GM12873 (cell line): Measurements from ENCODE around the gene ZNF117.

Experiments used
- TF ChIP-seq, protein P1 (sequence below): IDR thresholded peaks from 2 replicates; pipeline ENCODE4 v1.5.1; 2012; ENCODE audit warnings: low read depth, mild to moderate bottlenecking, moderate library complexity, low read length, control low read depth; ENCODE audit not compliant: insufficient read depth; ENCODE audit errors: missing control alignments

Gene ZNF117

DNA sequence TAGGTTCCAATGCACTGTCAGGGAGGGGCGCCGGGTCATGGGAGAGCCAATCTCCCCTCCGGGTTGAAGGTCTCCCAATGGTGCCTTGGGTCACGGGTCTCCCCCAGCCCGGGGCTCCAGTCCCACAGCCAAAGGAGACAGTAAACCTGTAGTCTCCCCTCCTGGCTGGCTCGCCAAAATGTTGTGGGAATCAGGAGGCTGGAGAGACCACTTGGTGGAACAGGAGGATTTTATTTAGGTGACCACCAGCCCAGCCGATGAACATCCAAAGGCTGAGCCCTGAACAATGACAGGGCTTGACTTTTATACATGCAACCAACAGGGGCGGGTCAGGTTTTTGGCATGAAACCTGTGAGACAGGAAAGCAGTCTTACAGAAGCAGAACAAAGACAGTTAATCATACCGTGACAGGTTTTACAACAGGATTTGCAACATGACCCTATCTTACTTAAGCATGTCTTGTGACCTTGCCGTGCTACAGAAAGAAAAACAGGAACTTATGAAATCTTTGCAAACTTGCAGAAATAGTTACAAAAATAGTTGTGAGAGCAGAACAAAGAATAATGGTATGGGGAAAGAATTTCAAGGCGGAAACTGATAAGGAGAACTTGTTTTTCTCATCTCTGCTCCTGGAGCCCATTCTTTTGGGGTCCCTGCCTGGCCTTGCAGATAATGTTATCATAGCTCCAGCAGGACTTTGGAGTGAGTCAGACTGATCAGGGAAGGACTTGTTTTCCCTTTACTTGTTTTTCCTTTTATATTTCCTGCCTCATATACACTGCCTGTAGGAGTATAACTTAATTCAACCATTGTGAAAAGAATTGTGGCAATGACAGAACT is 8.5 kb upstream of the ZNF117 start:
- TF ChIP-seq, protein P1, sequence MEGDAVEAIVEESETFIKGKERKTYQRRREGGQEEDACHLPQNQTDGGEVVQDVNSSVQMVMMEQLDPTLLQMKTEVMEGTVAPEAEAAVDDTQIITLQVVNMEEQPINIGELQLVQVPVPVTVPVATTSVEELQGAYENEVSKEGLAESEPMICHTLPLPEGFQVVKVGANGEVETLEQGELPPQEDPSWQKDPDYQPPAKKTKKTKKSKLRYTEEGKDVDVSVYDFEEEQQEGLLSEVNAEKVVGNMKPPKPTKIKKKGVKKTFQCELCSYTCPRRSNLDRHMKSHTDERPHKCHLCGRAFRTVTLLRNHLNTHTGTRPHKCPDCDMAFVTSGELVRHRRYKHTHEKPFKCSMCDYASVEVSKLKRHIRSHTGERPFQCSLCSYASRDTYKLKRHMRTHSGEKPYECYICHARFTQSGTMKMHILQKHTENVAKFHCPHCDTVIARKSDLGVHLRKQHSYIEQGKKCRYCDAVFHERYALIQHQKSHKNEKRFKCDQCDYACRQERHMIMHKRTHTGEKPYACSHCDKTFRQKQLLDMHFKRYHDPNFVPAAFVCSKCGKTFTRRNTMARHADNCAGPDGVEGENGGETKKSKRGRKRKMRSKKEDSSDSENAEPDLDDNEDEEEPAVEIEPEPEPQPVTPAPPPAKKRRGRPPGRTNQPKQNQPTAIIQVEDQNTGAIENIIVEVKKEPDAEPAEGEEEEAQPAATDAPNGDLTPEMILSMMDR, result no peak

DNA sequence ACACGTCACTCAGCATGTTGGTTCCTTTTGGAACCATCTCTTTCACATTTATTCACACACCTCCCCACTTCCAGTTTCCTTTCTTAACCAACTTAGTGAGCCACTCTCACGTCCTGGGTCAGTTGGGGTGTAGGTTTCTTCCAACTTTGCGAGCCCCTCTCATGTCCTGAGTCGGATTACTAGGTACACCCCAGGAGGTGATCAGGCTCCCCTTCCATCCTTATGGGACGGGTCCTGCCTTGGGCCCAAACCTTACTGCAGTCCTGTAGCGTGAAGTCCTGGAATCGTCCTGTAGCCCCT is 8.0 kb upstream of the ZNF117 start:
- TF ChIP-seq, protein P1, result no peak

DNA sequence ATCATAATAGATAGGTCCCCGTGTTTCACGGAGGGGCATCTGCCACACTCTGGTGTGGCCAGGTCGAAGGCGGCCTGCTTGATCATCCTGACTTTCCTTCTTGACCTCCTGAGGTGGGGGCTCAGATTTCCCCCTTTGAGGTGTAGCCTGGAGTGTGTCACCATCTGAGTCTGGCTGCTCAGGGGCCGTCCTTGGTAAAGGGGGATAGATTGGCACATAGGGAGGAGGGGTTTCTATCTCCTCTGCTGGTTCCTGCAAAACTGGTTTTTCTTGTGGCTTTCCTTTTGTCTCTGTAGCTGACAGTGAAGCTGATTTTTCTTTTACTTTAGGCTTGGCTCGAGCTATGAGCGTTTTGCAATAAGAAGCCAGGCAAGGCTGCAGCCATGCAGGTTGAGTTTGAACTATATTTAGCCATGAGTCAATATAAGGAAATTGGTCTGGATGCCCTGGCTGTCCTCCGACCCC is 7.1 kb upstream of the ZNF117 start:
- TF ChIP-seq, protein P1, result no peak

DNA sequence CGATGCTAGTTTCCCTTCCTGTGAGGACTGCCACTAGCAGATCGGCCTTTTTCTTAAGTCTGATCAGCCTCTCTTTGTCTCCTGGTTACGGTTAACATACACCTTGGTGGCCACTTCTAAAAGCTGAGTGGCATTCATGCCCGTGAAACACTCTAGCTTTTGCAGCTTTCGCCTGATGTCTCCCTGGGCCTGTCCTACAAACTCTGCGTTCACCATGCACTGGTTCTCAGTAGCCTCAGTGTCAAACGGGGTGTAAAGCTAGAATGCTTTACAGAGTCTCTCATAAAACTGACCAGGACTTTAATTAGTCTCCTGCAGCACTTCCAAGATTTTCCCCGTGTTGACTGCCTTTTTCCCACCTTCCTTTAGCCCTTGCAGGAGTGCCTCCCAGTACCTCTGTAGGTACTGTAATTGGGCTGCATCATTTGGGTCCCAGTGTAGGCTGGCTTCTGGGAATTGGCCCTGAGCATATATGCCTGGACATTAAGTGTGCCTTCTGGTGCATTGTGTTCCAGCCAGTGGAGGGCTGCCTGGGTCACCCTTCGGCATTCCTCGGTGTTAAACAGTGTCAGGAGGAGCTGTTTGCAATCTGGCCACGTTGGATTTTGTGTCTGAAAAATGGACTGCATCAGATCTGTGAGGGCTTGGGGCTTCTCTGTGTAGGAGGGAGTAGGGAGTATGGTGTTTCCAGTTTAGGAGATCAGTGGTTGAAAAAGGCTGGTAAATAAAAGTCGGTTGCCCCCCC is 6.5 kb upstream of the ZNF117 start:
- TF ChIP-seq, protein P1, result no peak

DNA sequence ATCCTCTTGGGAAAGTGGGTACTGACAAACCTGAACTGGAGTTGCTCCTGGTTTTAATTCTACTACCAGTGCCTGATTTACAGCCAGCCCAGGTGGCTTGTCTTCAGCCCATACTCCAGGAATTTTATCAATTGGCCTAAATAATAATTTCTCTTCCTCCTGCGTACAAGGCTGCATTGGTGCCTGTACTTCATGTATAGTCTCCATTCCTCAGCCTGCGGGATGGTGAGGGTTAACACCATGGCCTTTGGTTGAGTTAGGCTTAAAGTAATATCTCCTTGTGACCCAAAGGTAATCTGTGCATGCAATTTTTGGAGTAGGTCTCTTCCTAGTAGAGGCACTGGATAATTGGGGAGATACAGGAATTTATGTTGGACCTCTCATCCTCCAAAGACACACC is 5.5 kb upstream of the ZNF117 start:
- TF ChIP-seq, protein P1, result no peak

DNA sequence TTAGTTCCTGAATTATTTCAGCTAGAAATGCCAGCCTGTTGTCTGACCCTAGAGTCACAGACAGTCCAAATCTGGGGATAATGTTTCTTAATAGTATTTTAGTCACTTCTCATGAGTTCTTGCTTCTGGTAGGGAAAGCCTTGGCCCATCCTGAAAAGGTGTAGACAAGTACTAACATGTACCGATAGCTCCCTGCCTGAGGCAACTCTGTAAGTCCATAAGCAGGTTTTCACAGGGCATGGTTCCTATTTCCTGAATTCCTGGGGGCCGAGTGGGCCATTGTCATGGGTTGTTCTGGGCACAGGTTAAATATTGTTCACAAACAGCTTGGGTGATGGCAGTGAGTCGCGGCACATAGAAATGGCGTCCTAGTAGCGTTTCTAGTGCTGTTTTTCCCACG is 3.1 kb upstream of the ZNF117 start:
- TF ChIP-seq, protein P1, result no peak

DNA sequence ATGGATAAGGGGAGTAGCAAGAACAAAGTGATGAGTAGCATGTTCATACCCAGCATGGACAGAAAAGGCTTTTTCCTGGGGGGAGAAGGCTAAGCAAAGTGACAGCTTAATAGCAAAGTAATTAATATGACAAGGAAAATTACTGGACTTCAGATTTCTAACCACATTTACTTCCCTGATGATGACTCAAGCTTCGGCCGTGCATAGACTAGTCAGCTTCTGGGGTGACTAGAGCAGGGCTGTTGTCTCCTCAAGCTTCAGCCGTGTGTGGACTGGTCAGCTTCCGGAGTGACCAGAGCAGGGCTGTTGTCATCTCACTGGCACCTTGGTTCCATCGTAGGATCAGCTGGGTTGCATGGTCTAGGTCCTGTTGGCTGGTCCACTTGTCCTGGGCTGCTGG is 2.1 kb upstream of the ZNF117 start:
- TF ChIP-seq, protein P1, result no peak
